Neural cell (in vitro differentiated cells): ENCODE results near the gene STPG2. TPM values are rescaled to one million over a fixed set of nuclear protein-coding genes. Genes with fewer than 3 reads are reported as not detected.

Experiments used
- H2AFZ ChIP-seq: fragments of 200-600, 300-800 bp; sonication (generic), shearing (Covaris generic); 2 replicates; pipeline ENCODE4 v1.6.0; 2014; ENCODE audit warnings: low read depth, mild to moderate bottlenecking, antibody characterized with exemption, low read length, moderate library complexity
- H3F3A ChIP-seq: fragments of 200-600 bp; shearing (Covaris generic); 2 replicates; pipeline ENCODE4 v1.6.1; 2016; ENCODE audit warnings: mild to moderate bottlenecking, moderate library complexity, mixed read lengths, antibody characterized with exemption, low read length; ENCODE audit not compliant: insufficient read depth, poor library complexity, severe bottlenecking
- H3K27ac ChIP-seq: fragments of 200-600, 300-800 bp; sonication (generic), shearing (Covaris generic); 2 replicates; pipeline ENCODE4 v1.5.1; 2014; ENCODE audit warnings: mild to moderate bottlenecking, low read length, moderate library complexity
- H3K27me3 ChIP-seq: fragments of 300-800, 200-600 bp; sonication (generic), shearing (Covaris generic); 2 replicates; pipeline ENCODE4 v1.6.0; 2014; ENCODE audit warnings: mild to moderate bottlenecking, low read depth, low read length, moderate library complexity; ENCODE audit not compliant: insufficient read depth
- H3K36me3 ChIP-seq: fragments of 300-800, 200-600 bp; sonication (generic), shearing (Covaris generic); 2 replicates; pipeline ENCODE4 v1.5.1; 2014; ENCODE audit warnings: mild to moderate bottlenecking, antibody characterized with exemption, low read length, moderate library complexity; ENCODE audit not compliant: insufficient read depth
- H3K4me2 ChIP-seq: fragments of 300-800, 200-600 bp; sonication (generic), shearing (Covaris generic); 2 replicates; pipeline ENCODE4 v1.6.0; 2014; ENCODE audit warnings: mild to moderate bottlenecking, low read length
- H3K4me3 ChIP-seq: fragments of 300-800, 200-600 bp; sonication (generic), shearing (Covaris generic); 2 replicates; pipeline ENCODE4 v1.5.1; 2014; ENCODE audit warnings: mild to moderate bottlenecking, low read length, moderate library complexity
- H3K79me2 ChIP-seq: fragments of 200-600 bp; shearing (Covaris generic); replicated peaks from 2 replicates; pipeline ENCODE4 v1.6.0; 2014; ENCODE audit warnings: mild to moderate bottlenecking, low read length, moderate library complexity; ENCODE audit not compliant: insufficient read depth
- H3K9ac ChIP-seq: fragments of 300-800, 200-600 bp; sonication (generic), shearing (Covaris generic); 2 replicates; pipeline ENCODE4 v1.6.1; 2016; ENCODE audit warnings: mild to moderate bottlenecking, low read length, mixed read lengths
- H3K9me2 ChIP-seq: fragments of 200-600 bp; shearing (Covaris generic); 2 replicates; pipeline ENCODE4 v1.6.1; 2016; ENCODE audit warnings: mild to moderate bottlenecking, low read length, mixed read lengths; ENCODE audit not compliant: insufficient read depth
- H3K9me3 ChIP-seq: fragments of 200-600, 300-800 bp; sonication (generic), shearing (Covaris generic); 2 replicates; pipeline ENCODE4 v1.6.1; 2016; ENCODE audit warnings: mild to moderate bottlenecking, mixed run types, low read length, moderate library complexity, mixed read lengths
- H4K20me1 ChIP-seq: fragments of 200-600 bp; shearing (Covaris generic); 2 replicates; pipeline ENCODE4 v1.6.1; 2016; ENCODE audit warnings: mild to moderate bottlenecking, mixed run types; ENCODE audit not compliant: insufficient read depth
- EP300 ChIP-seq: fragments of 450-650 bp; conservative IDR thresholded peaks from 2 replicates; pipeline ENCODE4 v1.6.1; 2014; ENCODE audit warnings: antibody characterized with exemption, mild to moderate bottlenecking, moderate library complexity; ENCODE audit not compliant: poor library complexity, severe bottlenecking
- EZH2 ChIP-seq: fragments of 200-600, 300-800 bp; shearing (Covaris generic), sonication (generic); IDR thresholded peaks from 2 replicates; pipeline ENCODE4 v1.6.1; 2014; ENCODE audit warnings: antibody characterized with exemption, low read length, borderline replicate concordance, mild to moderate bottlenecking; ENCODE audit not compliant: insufficient read depth, poor library complexity, severe bottlenecking
- MXI1 ChIP-seq: fragments of 450-650 bp; conservative IDR thresholded peaks from 2 replicates; pipeline ENCODE4 v1.6.1; 2014; ENCODE audit warnings: antibody characterized with exemption, mild to moderate bottlenecking; ENCODE audit not compliant: poor library complexity, severe bottlenecking
- POLR2AphosphoS5 ChIP-seq: IDR thresholded peaks from 2 replicates; pipeline ENCODE4 v1.6.1; 2012
- RAD21 ChIP-seq: fragments of 450-650 bp; conservative IDR thresholded peaks from 2 replicates; pipeline ENCODE4 v1.6.1; 2014; ENCODE audit warnings: antibody characterized with exemption, mild to moderate bottlenecking, moderate library complexity
- SMC3 ChIP-seq: fragments of 450-650 bp; conservative IDR thresholded peaks from 2 replicates; pipeline ENCODE4 v1.6.1; 2014; ENCODE audit warnings: antibody characterized with exemption, mild to moderate bottlenecking, moderate library complexity; ENCODE audit not compliant: poor library complexity
- TAF1 ChIP-seq: IDR thresholded peaks from 2 replicates; pipeline ENCODE4 v1.6.1; 2012; ENCODE audit warnings: low read depth
- polyA plus RNA-seq: library from polyadenylated mRNA; depleted of rRNA; stranded (reverse); fragments of >200 nt; gene quantifications from 2 replicates; pipeline ENCODE4 v1.2.3, GENCODE V29; 2014
- TF ChIP-seq, protein P1 (sequence below): IDR thresholded peaks from 2 replicates; pipeline ENCODE4 v1.6.1; 2012; ENCODE audit warnings: borderline replicate concordance

STPG2 gene
- polyA plus RNA-seq, 1 donor from 2014 or later, result not detected

DNA sequence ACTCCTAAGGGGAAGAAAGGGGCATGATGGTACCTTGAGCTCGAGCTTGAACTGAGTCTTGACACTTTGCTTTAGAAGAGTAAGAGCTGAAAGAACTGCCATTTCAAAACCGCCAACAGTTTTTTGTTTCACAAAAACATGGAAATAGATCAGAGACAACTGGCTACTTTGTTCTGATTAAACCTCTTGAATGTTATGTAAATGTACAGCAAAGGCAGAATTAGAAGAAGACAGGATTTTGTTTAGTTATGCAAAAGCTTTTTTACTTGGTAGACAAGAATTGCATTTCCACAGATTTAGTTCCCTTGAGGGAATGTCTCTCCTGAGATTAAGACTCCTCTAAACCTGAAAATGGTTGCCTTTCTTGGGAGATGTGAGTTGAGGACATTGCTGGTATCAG lies 33.3 kb upstream of the STPG2 start:
- no peak overlapping the region for H3K27ac ChIP-seq
- H3K4me2 ChIP-seq, result no peak overlapping the region
- no peaks in the 10 kb centered on the region for H3K27me3 ChIP-seq
- no peaks in the 10 kb centered on the region for H3F3A ChIP-seq
- TF ChIP-seq, protein P1, sequence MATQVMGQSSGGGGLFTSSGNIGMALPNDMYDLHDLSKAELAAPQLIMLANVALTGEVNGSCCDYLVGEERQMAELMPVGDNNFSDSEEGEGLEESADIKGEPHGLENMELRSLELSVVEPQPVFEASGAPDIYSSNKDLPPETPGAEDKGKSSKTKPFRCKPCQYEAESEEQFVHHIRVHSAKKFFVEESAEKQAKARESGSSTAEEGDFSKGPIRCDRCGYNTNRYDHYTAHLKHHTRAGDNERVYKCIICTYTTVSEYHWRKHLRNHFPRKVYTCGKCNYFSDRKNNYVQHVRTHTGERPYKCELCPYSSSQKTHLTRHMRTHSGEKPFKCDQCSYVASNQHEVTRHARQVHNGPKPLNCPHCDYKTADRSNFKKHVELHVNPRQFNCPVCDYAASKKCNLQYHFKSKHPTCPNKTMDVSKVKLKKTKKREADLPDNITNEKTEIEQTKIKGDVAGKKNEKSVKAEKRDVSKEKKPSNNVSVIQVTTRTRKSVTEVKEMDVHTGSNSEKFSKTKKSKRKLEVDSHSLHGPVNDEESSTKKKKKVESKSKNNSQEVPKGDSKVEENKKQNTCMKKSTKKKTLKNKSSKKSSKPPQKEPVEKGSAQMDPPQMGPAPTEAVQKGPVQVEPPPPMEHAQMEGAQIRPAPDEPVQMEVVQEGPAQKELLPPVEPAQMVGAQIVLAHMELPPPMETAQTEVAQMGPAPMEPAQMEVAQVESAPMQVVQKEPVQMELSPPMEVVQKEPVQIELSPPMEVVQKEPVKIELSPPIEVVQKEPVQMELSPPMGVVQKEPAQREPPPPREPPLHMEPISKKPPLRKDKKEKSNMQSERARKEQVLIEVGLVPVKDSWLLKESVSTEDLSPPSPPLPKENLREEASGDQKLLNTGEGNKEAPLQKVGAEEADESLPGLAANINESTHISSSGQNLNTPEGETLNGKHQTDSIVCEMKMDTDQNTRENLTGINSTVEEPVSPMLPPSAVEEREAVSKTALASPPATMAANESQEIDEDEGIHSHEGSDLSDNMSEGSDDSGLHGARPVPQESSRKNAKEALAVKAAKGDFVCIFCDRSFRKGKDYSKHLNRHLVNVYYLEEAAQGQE, result no peak
- TF ChIP-seq EZH2 (no peak), EP300 (no peak), TAF1 (no peak), MXI1 (no peak), SMC3 (no peak)
- H3K9me3 ChIP-seq, result no peaks in the 10 kb centered on the region
- H3K4me3 ChIP-seq, result no peak overlapping the region
- no peaks in the 10 kb centered on the region for H3K9me2 ChIP-seq
- no peak overlapping the region for H3K9ac ChIP-seq
- no peaks in the 10 kb centered on the region for H3K79me2 ChIP-seq
- no peak overlapping the region for H2AFZ ChIP-seq
- H3K36me3 ChIP-seq, result no peaks in the 10 kb centered on the region
- no peaks in the 10 kb centered on the region for H4K20me1 ChIP-seq

DNA sequence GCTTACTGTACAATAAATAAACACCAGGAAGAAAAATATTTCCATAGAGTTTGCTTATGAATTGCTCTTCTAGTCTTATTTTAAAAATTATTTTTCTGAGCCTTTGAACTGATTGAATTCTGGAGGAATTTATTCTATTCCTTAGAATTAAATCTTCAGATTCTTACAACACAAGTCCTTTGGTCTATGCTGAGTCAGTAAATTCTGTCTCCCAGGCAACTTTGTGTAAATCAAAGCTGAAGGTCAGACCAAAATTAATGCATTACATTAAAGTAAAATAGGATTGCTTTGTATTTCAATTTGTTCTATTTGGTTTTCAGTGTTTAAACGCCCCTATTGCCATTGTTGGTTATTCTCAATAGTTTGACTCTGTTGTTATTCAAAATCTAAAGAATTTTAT lies 26.8 kb upstream of the STPG2 start:
- Histone ChIP-seq H3K4me3 (no peak overlapping the region), H3K36me3 (no peaks in the 10 kb centered on the region), H3K79me2 (no peaks in the 10 kb centered on the region), H3K27me3 (no peaks in the 10 kb centered on the region), H3K9ac (no peak overlapping the region), H4K20me1 (no peaks in the 10 kb centered on the region), H3F3A (no peaks in the 10 kb centered on the region), H3K9me3 (no peaks in the 10 kb centered on the region), H3K9me2 (no peaks in the 10 kb centered on the region), H2AFZ (no peak overlapping the region), H3K27ac (no peak overlapping the region), H3K4me2 (no peak overlapping the region)
- TF ChIP-seq, protein P1, result no peak
- no peak for TF ChIP-seq EP300
- no peak for TF ChIP-seq SMC3
- TF ChIP-seq POLR2AphosphoS5, result no peak
- TF ChIP-seq RAD21, result no peak
- TF ChIP-seq EZH2, result no peak
